Thoracic aorta (tissue), 2 donors: ENCODE results near the gene PDGFC. TPM values are rescaled to one million over a fixed set of nuclear protein-coding genes. Genes with fewer than 3 reads are reported as not detected.

Experiments
- ATAC-seq: fragments of 150-250 bp; one replicate; pipeline ENCODE4 v1.8.0; 2017; ENCODE audit warnings: low read depth; ENCODE audit not compliant: insufficient number of reproducible peaks, low FRiP score
- DNase-seq: peaks from one replicate; pipeline ENCODE4 v3.0.0-alpha.2; 2020; ENCODE audit warnings: low spot score
- H3K27ac ChIP-seq, 2 donors: fragments of 200-600 bp; sonication (generic); 1 replicate in 1 of 2; 2 replicates in 1 of 2; pipeline ENCODE4 v1.5.1; 2016; ENCODE audit warnings: mild to moderate bottlenecking in 2 of 2, moderate library complexity in 2 of 2
- H3K27me3 ChIP-seq: fragments of 200-600 bp; sonication (generic); replicated peaks from 2 replicates; pipeline ENCODE4 v1.6.0; 2016; ENCODE audit warnings: mild to moderate bottlenecking; ENCODE audit not compliant: insufficient read depth
- H3K36me3 ChIP-seq: fragments of 200-600 bp; sonication (generic); one replicate; pipeline ENCODE4 v1.5.1; 2016
- H3K4me1 ChIP-seq, 2 donors: fragments of 200-600 bp; sonication (generic); 1 replicate in 1 of 2; 2 replicates in 1 of 2; pipeline versions ENCODE4 v1.5.1 to v1.6.0; 2016; ENCODE audit warnings: low read depth in 2 of 2, mild to moderate bottlenecking in 1 of 2; ENCODE audit not compliant: control insufficient read depth in 1 of 2
- H3K4me3 ChIP-seq: fragments of 200-600 bp; sonication (generic); 2 replicates; pipeline ENCODE4 v1.5.1; 2016; ENCODE audit warnings: mild to moderate bottlenecking
- H3K9me3 ChIP-seq: fragments of 200-600 bp; sonication (generic); 2 replicates; pipeline ENCODE4 v1.5.1; 2016
- CTCF ChIP-seq: fragments of 200-600 bp; sonication (generic); IDR thresholded peaks from one replicate; pipeline ENCODE4 v1.5.1; 2019; ENCODE audit warnings: antibody characterized with exemption
- total RNA-seq, 2 donors: library from RNA; depleted of rRNA; stranded (reverse); fragments of >200 nt; gene quantifications; one replicate each; pipeline versions ENCODE4 v1.1.0 to v1.2.3, GENCODE V29; 2016

The PDGFC gene
- total RNA-seq, 2 donors from 2014 or later, result 31.4 to 32.8 TPM

- Histone ChIP-seq H3K4me3 (no peak overlapping the region), H3K9me3 (no peaks in the 10 kb centered on the region), H3K4me1 (peaks cover 2 to 21% of the 10 kb centered on the region in 2 donors), H3K27ac (no peak overlapping the region), H3K36me3 (no peaks in the 10 kb centered on the region), H3K27me3 (no peaks in the 10 kb centered on the region)
- no peak for DNase-seq
- no peak for TF ChIP-seq CTCF
- no peak for ATAC-seq
Measured at GRCh38 chr4:156783966-156784365, 187.6 kb downstream of the PDGFC start.

- no peak for ATAC-seq
- Histone ChIP-seq H3K4me3 (no peak overlapping the region), H3K36me3 (no peaks in the 10 kb centered on the region), H3K27ac (peak overlapping the region in 1 of 2 donors; percentile 32), H3K4me1 (peaks cover 16 to 33% of the 10 kb centered on the region in 2 donors), H3K27me3 (no peaks in the 10 kb centered on the region), H3K9me3 (no peaks in the 10 kb centered on the region)
- DNase-seq, result no peak
- no peak for TF ChIP-seq CTCF
Measured at GRCh38 chr4:156782491-156782890, 189.1 kb downstream of the PDGFC start.

GRCh38 chr4:156781852-156782251 is 189.7 kb downstream of the PDGFC start:
- peak overlapping the region in 1 of 2 donors; percentile 32 for H3K27ac ChIP-seq
- H3K36me3 ChIP-seq, result no peaks in the 10 kb centered on the region
- TF ChIP-seq CTCF, result no peak
- ATAC-seq, result no peak
- no peak for DNase-seq
- H3K4me1 ChIP-seq, result peaks cover 23 to 39% of the 10 kb centered on the region in 2 donors
- no peaks in the 10 kb centered on the region for H3K9me3 ChIP-seq
- no peak overlapping the region for H3K4me3 ChIP-seq
- no peaks in the 10 kb centered on the region for H3K27me3 ChIP-seq

GRCh38 chr4:156779774-156780173 is 191.8 kb downstream of the PDGFC start:
- H3K4me1 ChIP-seq, result peaks cover 43 to 60% of the 10 kb centered on the region in 2 donors
- H3K27ac ChIP-seq, result peak overlapping the region in 1 of 2 donors; percentile 86

GRCh38 chr4:156779042-156779441 is 192.6 kb downstream of the PDGFC start:
- H3K4me1 ChIP-seq, result peaks cover 49 to 67% of the 10 kb centered on the region in 2 donors

More at GRCh38 chr4:156779774-156780173, 191.8 kb downstream of the PDGFC start:
- Histone ChIP-seq H3K4me3 (no peak overlapping the region), H3K36me3 (no peaks in the 10 kb centered on the region), H3K9me3 (no peaks in the 10 kb centered on the region), H3K27me3 (no peaks in the 10 kb centered on the region)
- no peak for TF ChIP-seq CTCF
- ATAC-seq, result no peak
- DNase-seq, result no peak

More at GRCh38 chr4:156779042-156779441, 192.6 kb downstream of the PDGFC start:
- Histone ChIP-seq H3K27ac (peak overlapping the region in 1 of 2 donors; percentile 86), H3K9me3 (no peaks in the 10 kb centered on the region), H3K36me3 (no peaks in the 10 kb centered on the region), H3K4me3 (no peak overlapping the region), H3K27me3 (no peaks in the 10 kb centered on the region)
- DNase-seq, result no peak
- no peak for ATAC-seq
- TF ChIP-seq CTCF, result no peak
